Mesenchymal stem cell (in vitro differentiated cells and primary cell): ENCODE measurements around the gene PRODH2.

Experiments
- DNase-seq: peaks from one replicate; pipeline ENCODE4 v3.0.0-alpha.2; 2013
- H2AFZ ChIP-seq: one replicate; pipeline ENCODE4 v1.6.1; 2013; ENCODE audit warnings: low read depth, mild to moderate bottlenecking, control low read depth, inconsistent platforms, low read length, moderate library complexity
- H2AK5ac ChIP-seq: 2 replicates; pipeline ENCODE4 v1.6.1; 2013; ENCODE audit warnings: low read length, moderate library complexity, mild to moderate bottlenecking, inconsistent platforms; ENCODE audit not compliant: severe bottlenecking
- H2BK120ac ChIP-seq: one replicate; pipeline ENCODE4 v1.6.1; 2013; ENCODE audit warnings: low read depth, mild to moderate bottlenecking, inconsistent platforms, low read length, moderate library complexity
- H2BK12ac ChIP-seq, 2 experiments: one replicate each; pipeline ENCODE4 v1.6.1; 2013; ENCODE audit warnings: inconsistent platforms in 2 of 2, low read length in 2 of 2, mild to moderate bottlenecking in 2 of 2, moderate library complexity in 2 of 2, control low read depth in 1 of 2
- H2BK15ac ChIP-seq: one replicate; pipeline ENCODE4 v1.6.1; 2013; ENCODE audit warnings: mild to moderate bottlenecking, low read depth, inconsistent platforms; ENCODE audit not compliant: poor library complexity, severe bottlenecking
- H2BK5ac ChIP-seq: 2 replicates; pipeline ENCODE4 v1.6.1; 2013; ENCODE audit warnings: low read depth, mild to moderate bottlenecking, low read length, control low read depth, inconsistent platforms; ENCODE audit not compliant: poor library complexity, severe bottlenecking
- H3K14ac ChIP-seq, 2 experiments: one replicate each; pipeline ENCODE4 v1.6.1; 2013; ENCODE audit warnings: inconsistent platforms in 2 of 2, low read length in 2 of 2, control low read depth in 1 of 2, mild to moderate bottlenecking in 1 of 2, moderate library complexity in 1 of 2
- H3K18ac ChIP-seq, 2 experiments: one replicate each; pipeline ENCODE4 v1.6.1; 2013; ENCODE audit warnings: inconsistent platforms in 2 of 2, low read length in 2 of 2, control low read depth in 1 of 2, low read depth in 1 of 2, mild to moderate bottlenecking in 1 of 2
- H3K23ac ChIP-seq, 2 experiments: one replicate each; pipeline ENCODE4 v1.6.1; 2013; ENCODE audit warnings: inconsistent platforms in 2 of 2, low read length in 2 of 2, mild to moderate bottlenecking in 2 of 2, moderate library complexity in 2 of 2, control low read depth in 1 of 2
- H3K27ac ChIP-seq: 2 replicates; pipeline ENCODE4 v1.5.1; 2013; ENCODE audit warnings: mild to moderate bottlenecking, moderate library complexity, low read length, control low read depth, inconsistent platforms; ENCODE audit not compliant: poor library complexity, severe bottlenecking
- H3K27me3 ChIP-seq, 2 experiments: 2 replicates each; pipeline versions ENCODE4 v1.6.1 to v1.7.0; 2013; ENCODE audit warnings: low read length in 2 of 2, mild to moderate bottlenecking in 2 of 2, moderate library complexity in 2 of 2, control low read depth in 1 of 2, inconsistent platforms in 1 of 2; ENCODE audit not compliant: control insufficient read depth in 1 of 2, insufficient read depth in 1 of 2
- H3K36me3 ChIP-seq, 2 experiments: 2 replicates each; pipeline versions ENCODE4 v1.6.1 to v1.7.0; 2013; ENCODE audit warnings: low read length in 2 of 2, control low read depth in 1 of 2, inconsistent platforms in 1 of 2, low read depth in 1 of 2, mild to moderate bottlenecking in 1 of 2; ENCODE audit not compliant: insufficient read depth in 2 of 2, control insufficient read depth in 1 of 2
- H3K4ac ChIP-seq, 2 experiments: one replicate each; pipeline ENCODE4 v1.6.1; 2013; ENCODE audit warnings: inconsistent platforms in 2 of 2, low read length in 2 of 2, mild to moderate bottlenecking in 2 of 2, moderate library complexity in 2 of 2, control low read depth in 1 of 2, low read depth in 1 of 2
- H3K4me1 ChIP-seq: 2 replicates; pipeline ENCODE4 v1.6.1; 2013; ENCODE audit warnings: low read depth, low read length, control low read depth; ENCODE audit not compliant: control insufficient read depth, insufficient read depth
- H3K4me2 ChIP-seq: 2 replicates; pipeline ENCODE4 v1.6.1; 2013; ENCODE audit warnings: low read length, mild to moderate bottlenecking, inconsistent platforms; ENCODE audit not compliant: poor library complexity, severe bottlenecking
- H3K4me3 ChIP-seq, 2 experiments: 2 replicates each; pipeline versions ENCODE4 v1.5.1 to v1.7.0; 2013; ENCODE audit warnings: low read length in 2 of 2, mild to moderate bottlenecking in 2 of 2, control low read depth in 1 of 2, low read depth in 1 of 2; ENCODE audit not compliant: insufficient read depth in 1 of 2
- H3K79me1 ChIP-seq: replicated peaks from 2 replicates; pipeline ENCODE4 v1.6.1; 2013; ENCODE audit warnings: mild to moderate bottlenecking, control low read depth, low read length, inconsistent platforms; ENCODE audit not compliant: poor library complexity, severe bottlenecking
- H3K9ac ChIP-seq: 2 replicates; pipeline ENCODE4 v1.7.0; 2013; ENCODE audit warnings: mild to moderate bottlenecking, low read length, moderate library complexity
- H3K9me3 ChIP-seq: 2 replicates; pipeline ENCODE4 v1.7.0; 2013; ENCODE audit warnings: mild to moderate bottlenecking, low read length; ENCODE audit not compliant: control insufficient read depth
- H4K8ac ChIP-seq: one replicate; pipeline ENCODE4 v1.6.1; 2013; ENCODE audit warnings: inconsistent platforms, mild to moderate bottlenecking, low read length, moderate library complexity
- H4K91ac ChIP-seq: one replicate; pipeline ENCODE4 v1.6.1; 2013; ENCODE audit warnings: mild to moderate bottlenecking, low read length, inconsistent platforms
- WGBS: methylation state at CpG from one replicate; pipeline ENCODE4 v1.1.7; 2013; ENCODE audit warnings: mixed read lengths; 5-methylcytosine and 5-hydroxymethylcytosine counted together

PRODH2 gene

DNA sequence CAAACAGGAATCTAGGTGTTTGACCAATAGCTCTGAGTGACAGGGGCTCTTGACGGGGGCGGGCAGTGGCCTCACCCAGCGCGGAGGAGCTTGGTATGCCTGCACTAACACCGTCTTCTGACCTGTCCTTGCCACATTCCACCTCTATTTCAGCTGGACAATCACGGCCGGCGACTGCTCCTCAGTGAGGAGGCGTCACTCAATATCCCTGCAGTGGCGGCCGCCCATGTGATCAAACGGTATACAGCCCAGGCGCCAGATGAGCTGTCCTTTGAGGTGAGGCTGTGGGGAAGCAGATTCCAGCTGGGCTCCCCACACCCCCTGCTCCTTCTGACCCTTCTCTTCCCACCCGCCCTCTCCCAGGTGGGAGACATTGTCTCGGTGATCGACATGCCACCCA is 32.6 kb downstream of the PRODH2 start:
- no peak overlapping the region for H3K23ac ChIP-seq
- no peak overlapping the region for H2BK12ac ChIP-seq
- WGBS = 93% methylated on average over 14 of the region's 16 CpGs
- no peak overlapping the region for H3K14ac ChIP-seq
- no peak overlapping the region for H3K9ac ChIP-seq
- no peak overlapping the region for H4K8ac ChIP-seq
- H2BK15ac ChIP-seq = no peak overlapping the region
- no peak overlapping the region for H3K18ac ChIP-seq
- H3K27ac ChIP-seq = no peak overlapping the region
- H3K9me3 ChIP-seq = no peaks in the 10 kb centered on the region
- no peak overlapping the region for H3K4me3 ChIP-seq
- no peak overlapping the region for H2AFZ ChIP-seq
- no peak overlapping the region for H2BK120ac ChIP-seq
- peaks cover 21 to 61% of the 10 kb centered on the region in 2 experiments for H3K36me3 ChIP-seq
- H3K79me1 ChIP-seq = peaks cover 18% of the 10 kb centered on the region
- H3K4me2 ChIP-seq = no peak overlapping the region
- H3K4me1 ChIP-seq = peaks cover 17% of the 10 kb centered on the region
- no peak overlapping the region for H2AK5ac ChIP-seq
- DNase-seq = no peak
- H3K27me3 ChIP-seq = no peaks in the 10 kb centered on the region
- no peak overlapping the region for H4K91ac ChIP-seq
- H2BK5ac ChIP-seq = no peak overlapping the region
- no peak overlapping the region for H3K4ac ChIP-seq

GRCh38 chr19:35779033-35779432 is 33.6 kb downstream of the PRODH2 start:
- Histone ChIP-seq H3K9ac (no peak overlapping the region), H4K91ac (no peak overlapping the region), H2AFZ (no peak overlapping the region), H2AK5ac (no peak overlapping the region), H2BK120ac (no peak overlapping the region), H2BK12ac (no peak overlapping the region), H3K23ac (no peak overlapping the region), H3K4me3 (no peak overlapping the region), H4K8ac (no peak overlapping the region), H3K4me1 (peaks cover 18% of the 10 kb centered on the region), H2BK15ac (no peak overlapping the region), H3K27me3 (no peaks in the 10 kb centered on the region), H3K4me2 (no peak overlapping the region), H2BK5ac (no peak overlapping the region), H3K14ac (no peak overlapping the region), H3K27ac (no peak overlapping the region), H3K9me3 (no peaks in the 10 kb centered on the region), H3K79me1 (peaks cover 16% of the 10 kb centered on the region), H3K36me3 (peaks cover 21 to 52% of the 10 kb centered on the region in 2 experiments), H3K4ac (no peak overlapping the region), H3K18ac (no peak overlapping the region)
- no peak for DNase-seq
- 95% methylated on average over 8 of the region's 8 CpGs for WGBS

DNA sequence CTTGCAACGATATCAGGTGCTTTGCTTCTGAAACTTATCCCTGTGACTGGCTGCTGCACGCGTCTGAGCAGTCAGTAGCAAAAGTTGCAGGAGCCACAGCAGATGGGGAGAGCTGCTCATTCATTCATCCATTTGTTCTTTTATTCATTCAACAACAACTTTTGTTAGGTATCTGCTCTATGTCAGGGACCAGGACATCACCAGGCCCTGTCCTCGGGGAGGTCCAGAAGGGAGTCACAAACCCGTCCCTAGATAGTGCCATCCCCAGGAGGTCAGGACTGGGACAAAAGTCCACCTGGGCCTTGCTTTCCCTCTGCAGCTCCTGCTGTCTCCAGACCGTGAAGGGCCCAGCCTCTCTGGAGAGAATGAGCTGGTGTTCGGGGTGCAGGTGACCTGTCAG is 34.7 kb downstream of the PRODH2 start:
- Histone ChIP-seq H2BK5ac (no peak overlapping the region), H3K4me3 (no peak overlapping the region), H3K27ac (no peak overlapping the region), H3K9ac (no peak overlapping the region), H3K4me1 (peaks cover 15% of the 10 kb centered on the region), H3K14ac (no peak overlapping the region), H2AFZ (no peak overlapping the region), H4K91ac (no peak overlapping the region), H3K4ac (no peak overlapping the region), H3K36me3 (peaks cover 19 to 42% of the 10 kb centered on the region in 2 experiments), H3K4me2 (no peak overlapping the region), H3K9me3 (no peaks in the 10 kb centered on the region), H2BK15ac (no peak overlapping the region), H4K8ac (no peak overlapping the region), H2BK120ac (no peak overlapping the region), H3K27me3 (no peaks in the 10 kb centered on the region), H3K18ac (no peak overlapping the region), H2AK5ac (no peak overlapping the region), H3K23ac (no peak overlapping the region), H2BK12ac (no peak overlapping the region), H3K79me1 (peaks cover 16% of the 10 kb centered on the region)
- 89% methylated on average over 7 of the region's 7 CpGs for WGBS
- no peak for DNase-seq

DNA sequence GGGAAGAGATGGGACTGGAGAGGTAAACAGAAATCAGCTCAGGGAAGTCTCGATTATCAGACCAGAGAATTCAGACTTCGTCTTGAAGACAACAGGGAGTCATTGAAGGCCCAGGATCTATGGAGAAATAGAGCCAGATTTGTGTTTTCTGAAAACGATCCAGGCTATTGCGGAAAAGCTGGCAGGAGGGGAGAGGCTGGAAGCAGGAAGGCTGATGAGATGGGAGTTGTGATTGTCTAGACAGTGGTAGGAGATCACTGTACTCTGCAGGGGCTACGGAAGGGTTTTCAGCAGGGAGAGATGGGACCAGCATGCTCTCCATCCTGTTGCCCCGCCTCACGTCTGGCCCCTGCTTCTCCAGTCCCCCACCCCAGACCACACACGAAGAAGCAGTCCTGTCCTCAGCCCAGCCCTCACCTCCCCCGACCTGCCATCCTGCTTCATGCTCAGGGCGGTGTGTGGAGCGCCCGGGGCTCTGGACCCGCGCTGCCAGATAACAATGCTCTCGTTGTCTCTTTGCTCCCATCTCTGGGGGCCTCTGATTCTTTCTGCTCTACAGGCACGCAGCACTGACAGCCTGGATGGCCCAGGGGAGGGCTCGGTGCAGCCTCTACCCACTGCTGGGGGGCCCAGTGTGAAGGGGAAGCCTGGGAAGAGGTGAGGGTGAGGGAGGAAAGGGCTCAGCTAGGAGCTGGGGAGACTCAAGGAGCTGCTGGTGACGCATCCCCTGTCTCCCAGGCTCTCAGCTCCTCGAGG is 35.4 kb downstream of the PRODH2 start:
- no peak overlapping the region for H4K8ac ChIP-seq
- no peak overlapping the region for H2BK15ac ChIP-seq
- peaks cover 16% of the 10 kb centered on the region for H3K79me1 ChIP-seq
- H3K4me1 ChIP-seq = peaks cover 15% of the 10 kb centered on the region
- 43% methylated on average over 18 of the region's 19 CpGs for WGBS
- H3K18ac ChIP-seq = no peak overlapping the region
- DNase-seq = no peak
- H3K36me3 ChIP-seq = peaks cover 14 to 35% of the 10 kb centered on the region in 2 experiments
- H4K91ac ChIP-seq = no peak overlapping the region
- no peaks in the 10 kb centered on the region for H3K9me3 ChIP-seq
- no peak overlapping the region for H3K27ac ChIP-seq
- no peak overlapping the region for H3K14ac ChIP-seq
- no peak overlapping the region for H2BK5ac ChIP-seq
- no peak overlapping the region for H3K9ac ChIP-seq
- no peak overlapping the region for H2AFZ ChIP-seq
- H3K4me2 ChIP-seq = no peak overlapping the region
- no peak overlapping the region for H3K4ac ChIP-seq
- H3K23ac ChIP-seq = no peak overlapping the region
- no peaks in the 10 kb centered on the region for H3K27me3 ChIP-seq
- no peak overlapping the region for H3K4me3 ChIP-seq
- H2BK120ac ChIP-seq = no peak overlapping the region
- no peak overlapping the region for H2BK12ac ChIP-seq
- H2AK5ac ChIP-seq = no peak overlapping the region
